Measurements from ENCODE around the gene NR2E1.

NR2E1 gene

DNA sequence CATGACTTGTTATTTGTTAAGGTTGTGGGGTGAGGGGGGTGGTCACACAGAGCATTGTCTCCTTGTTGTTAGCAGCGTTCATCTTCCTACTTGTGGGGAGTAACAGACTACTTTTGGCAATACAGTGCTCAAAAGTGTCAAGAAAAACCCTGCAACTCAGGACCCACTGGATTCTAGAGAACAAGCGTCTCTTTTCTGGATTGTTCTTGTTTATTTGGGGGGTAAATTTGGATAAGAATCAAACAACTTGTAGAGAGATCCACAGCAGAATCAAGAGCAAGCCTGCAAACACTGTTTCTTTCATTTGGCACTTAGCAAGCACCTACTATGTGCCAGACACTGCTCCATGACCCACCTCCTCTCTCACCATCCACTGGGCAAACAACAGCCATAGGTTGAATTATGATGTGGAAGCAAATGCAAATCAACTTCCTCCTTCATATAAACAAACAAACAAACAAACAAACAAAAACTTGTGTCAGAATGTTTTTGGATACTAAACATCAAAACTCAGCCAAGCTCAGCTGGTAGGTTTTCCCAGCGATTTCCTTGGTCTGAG is 4.0 kb upstream of the NR2E1 start:
- TF ChIP-seq, protein P1, sequence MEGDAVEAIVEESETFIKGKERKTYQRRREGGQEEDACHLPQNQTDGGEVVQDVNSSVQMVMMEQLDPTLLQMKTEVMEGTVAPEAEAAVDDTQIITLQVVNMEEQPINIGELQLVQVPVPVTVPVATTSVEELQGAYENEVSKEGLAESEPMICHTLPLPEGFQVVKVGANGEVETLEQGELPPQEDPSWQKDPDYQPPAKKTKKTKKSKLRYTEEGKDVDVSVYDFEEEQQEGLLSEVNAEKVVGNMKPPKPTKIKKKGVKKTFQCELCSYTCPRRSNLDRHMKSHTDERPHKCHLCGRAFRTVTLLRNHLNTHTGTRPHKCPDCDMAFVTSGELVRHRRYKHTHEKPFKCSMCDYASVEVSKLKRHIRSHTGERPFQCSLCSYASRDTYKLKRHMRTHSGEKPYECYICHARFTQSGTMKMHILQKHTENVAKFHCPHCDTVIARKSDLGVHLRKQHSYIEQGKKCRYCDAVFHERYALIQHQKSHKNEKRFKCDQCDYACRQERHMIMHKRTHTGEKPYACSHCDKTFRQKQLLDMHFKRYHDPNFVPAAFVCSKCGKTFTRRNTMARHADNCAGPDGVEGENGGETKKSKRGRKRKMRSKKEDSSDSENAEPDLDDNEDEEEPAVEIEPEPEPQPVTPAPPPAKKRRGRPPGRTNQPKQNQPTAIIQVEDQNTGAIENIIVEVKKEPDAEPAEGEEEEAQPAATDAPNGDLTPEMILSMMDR (IDR thresholded peaks at IDR 0.05; ENCODE audit: low read depth, low read length): no peak
- no peak for DNase-seq (ENCODE audit: low read depth in 2 of 2)
- no peak overlapping the region for H3K4me3 ChIP-seq (replicated peaks in 1 of 2; ENCODE audit: low read depth in 2 of 2, low read length in 2 of 2)

DNA sequence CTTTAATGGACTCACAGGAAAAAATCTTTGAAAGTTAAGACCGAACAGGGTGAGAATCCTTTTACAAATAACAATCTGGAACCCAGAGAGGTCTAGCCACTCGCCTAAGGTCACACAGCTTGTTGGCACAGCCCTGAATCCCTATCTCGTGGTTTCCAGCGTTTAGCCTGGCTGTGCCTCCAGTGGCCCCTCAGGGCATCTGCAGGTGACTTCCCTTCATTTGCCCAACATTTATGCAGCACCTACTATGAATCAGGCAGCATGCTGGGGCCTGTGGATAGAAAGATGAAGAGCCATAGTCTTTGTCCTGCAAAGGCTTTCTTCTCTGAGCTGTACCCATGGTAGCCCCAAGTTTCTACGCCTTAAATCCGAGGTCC is 2.6 kb upstream of the NR2E1 start:
- TF ChIP-seq, protein P1 (IDR thresholded peaks at IDR 0.05; ENCODE audit: low read depth, low read length): no peak
- no peak overlapping the region for H3K4me3 ChIP-seq (replicated peaks in 1 of 2; ENCODE audit: low read depth in 2 of 2, low read length in 2 of 2)
- DNase-seq (ENCODE audit: low read depth in 2 of 2): no peak

DNA sequence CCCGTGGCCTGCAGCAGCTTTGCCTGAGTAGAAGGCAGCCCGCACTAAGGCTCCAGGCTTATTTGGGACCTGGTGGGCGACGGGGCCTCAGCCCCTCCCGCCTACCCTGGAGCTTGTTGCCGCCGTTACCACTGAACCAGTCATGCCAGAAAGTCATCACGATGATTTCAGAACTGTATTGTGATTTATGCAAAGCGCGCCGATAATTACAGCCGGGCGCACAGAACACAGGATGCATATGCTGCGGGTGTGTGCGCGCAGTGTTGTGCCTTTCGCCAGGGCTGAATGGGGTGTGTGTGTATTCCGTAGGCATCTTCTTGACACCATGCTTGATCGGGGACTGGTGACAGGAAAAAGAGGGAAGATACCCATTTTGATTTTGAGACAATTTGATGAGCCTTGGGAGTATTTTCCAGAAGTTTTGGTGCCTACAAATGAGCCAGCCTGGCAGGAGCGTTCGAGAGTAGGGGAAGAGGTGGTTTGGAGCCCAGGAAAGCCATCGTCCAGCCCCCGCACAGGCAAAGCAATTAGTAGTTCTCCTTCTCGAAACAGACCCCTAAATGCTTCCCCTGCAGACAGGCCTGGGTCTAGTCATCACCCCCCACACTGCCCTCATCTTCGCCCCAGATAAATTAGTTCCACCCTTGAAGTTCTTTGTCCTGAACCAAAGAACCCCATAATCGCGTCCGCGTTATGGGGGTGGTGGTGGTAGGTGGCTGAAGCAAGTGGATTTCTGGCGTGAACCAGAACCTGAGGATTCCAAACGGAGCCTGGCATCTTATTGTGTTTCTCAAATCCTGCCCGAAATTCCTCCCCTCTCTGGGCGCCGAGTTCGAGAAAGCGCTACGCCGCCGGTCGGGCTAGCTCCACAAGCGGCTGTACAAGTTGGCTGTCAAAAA is 1.9 kb upstream of the NR2E1 start:
- H3K4me3 ChIP-seq (replicated peaks in 1 of 2; ENCODE audit: low read depth in 2 of 2, low read length in 2 of 2): no peak overlapping the region
- DNase-seq (ENCODE audit: low read depth in 2 of 2): no peak
- TF ChIP-seq, protein P1 (IDR thresholded peaks at IDR 0.05; ENCODE audit: low read depth, low read length): no peak

DNA sequence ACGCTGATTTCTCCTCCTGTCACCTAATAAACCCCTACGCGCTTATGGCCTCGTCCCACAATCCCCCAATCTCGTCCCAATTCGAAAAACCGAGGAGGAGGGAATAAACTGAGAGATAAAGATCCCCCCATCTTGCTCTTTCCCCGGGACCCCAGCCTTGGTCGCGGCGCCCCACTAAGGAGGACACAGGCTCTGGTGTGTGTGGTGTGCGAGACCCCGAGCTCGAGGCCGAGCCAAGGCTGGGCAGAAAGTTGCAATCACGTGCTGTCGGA is 1.3 kb upstream of the NR2E1 start:
- no peak overlapping the region for H3K4me3 ChIP-seq (replicated peaks in 1 of 2; ENCODE audit: low read depth in 2 of 2, low read length in 2 of 2)
- TF ChIP-seq, protein P1 (IDR thresholded peaks at IDR 0.05; ENCODE audit: low read depth, low read length): no peak
- DNase-seq (ENCODE audit: low read depth in 2 of 2): no peak

DNA sequence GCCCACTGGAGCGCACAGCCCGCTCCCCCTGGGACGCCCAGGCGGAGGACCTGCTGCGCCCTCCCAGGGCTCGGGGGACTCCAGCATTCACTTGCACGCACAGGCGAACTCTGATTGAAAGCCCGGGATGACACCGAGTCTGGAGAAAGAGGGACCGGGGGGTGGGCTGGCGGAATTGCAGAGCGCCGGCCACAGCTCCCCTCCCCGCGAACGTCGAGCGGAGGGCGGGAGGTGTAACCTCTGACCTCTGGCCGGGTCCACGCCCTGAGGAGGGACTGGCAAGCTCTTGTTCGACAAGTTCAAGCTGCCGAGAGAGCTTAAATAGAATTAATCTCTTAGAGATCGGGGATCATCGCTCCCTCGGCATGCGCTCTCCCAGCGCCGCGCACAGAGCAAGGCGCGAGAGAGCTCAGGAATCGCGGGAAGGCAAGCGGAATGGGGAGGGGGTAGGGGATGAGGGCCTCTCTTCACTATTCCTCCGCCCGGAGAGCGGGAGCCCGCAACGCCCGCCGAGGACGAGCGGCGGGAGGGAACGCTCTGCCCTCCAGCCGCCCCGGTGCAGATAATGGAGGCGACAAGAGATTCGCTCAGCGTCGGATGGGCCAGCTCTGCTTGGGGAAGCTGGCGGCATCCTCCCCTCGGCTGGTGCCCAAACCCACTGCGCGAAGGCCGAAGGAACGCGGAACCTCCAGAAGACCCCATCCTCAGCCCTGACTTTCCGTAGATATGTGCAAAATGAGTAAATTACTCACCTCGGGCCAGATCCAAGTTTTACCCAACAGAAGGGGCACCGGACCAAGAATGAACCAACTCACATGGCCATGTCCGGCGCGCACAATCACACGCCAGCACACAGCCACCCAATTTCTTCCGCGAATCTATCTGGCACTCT is 761 bp upstream of the NR2E1 start:
- TF ChIP-seq, protein P1 (IDR thresholded peaks at IDR 0.05; ENCODE audit: low read depth, low read length): no peak
- DNase-seq (ENCODE audit: low read depth in 2 of 2): no peak
- H3K4me3 ChIP-seq (replicated peaks in 1 of 2; ENCODE audit: low read depth in 2 of 2, low read length in 2 of 2): no peak overlapping the region

DNA sequence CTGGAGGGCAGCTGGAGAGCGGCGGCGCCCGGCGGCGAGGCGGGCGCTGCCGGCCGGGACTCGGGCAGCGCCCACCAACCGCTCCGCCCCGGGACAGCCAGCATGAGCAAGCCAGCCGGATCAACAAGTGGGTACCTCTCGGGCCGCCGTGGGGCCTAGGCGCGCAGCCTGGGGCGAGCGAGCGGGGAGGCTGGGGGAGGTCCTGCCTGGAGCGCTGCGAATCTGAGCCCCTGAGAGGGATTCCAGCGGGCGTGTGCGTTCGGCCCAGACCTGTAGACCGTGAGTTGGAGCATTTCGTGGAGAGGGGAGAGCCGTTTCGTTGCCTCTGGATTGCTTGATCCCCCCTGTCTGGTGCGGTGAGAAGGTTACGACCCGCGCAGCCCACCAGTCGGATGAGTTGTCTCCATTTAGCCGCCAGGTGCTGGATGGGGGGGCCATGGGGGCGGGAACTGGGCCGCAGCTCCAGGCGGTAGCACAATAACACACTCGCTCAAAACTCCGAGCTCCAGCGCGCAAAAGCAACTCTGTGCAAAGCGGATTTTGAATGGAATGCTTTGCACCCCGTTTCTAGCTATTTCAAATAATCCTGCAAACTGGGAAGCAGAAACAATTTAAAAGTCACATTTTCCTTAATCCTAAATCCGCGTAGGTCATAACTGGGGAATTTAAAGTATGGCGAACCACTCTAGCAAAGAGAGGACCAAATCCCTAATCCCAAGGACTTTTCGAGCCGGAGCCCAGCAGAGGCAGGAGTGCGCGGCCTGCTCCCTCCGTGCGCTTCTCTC is 1.0 kb downstream of the NR2E1 start:
- DNase-seq (ENCODE audit: low read depth in 2 of 2): no peak
- H3K4me3 ChIP-seq (replicated peaks in 1 of 2; ENCODE audit: low read depth in 2 of 2, low read length in 2 of 2): no peak overlapping the region
- TF ChIP-seq, protein P1 (IDR thresholded peaks at IDR 0.05; ENCODE audit: low read depth, low read length): no peak
